NCI-H748 (cell line): ENCODE data around the gene DDN.
A peak's percentile ranks its signal among the peaks of the same experiment; 100 is the strongest.

Experiments used
- DNase-seq: peaks from one replicate; lab custom pipeline; 2025; ENCODE audit not compliant: unreplicated experiment; lab: John Stamatoyannopoulos, UW

DDN gene

DNA sequence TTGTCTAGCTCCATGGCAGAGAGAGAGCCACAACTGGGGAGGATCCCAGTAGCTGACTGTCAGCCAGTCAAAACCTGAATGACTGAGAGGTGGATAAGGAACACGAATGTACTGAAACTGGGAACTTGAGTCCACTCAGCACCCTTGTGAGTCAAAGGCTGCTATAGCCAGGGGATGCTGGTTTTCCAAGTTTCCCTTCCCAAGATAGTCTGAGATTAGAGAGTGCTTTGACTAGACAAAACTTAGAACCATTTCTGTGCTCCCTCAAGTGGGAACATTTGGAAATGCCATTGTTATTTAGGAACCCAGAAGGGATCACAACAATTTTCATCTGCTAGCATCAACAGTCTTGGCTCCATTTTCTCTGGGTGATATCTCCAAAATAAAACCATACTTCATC is 15.4 kb upstream of the DDN start:
- no peak for DNase-seq

DNA sequence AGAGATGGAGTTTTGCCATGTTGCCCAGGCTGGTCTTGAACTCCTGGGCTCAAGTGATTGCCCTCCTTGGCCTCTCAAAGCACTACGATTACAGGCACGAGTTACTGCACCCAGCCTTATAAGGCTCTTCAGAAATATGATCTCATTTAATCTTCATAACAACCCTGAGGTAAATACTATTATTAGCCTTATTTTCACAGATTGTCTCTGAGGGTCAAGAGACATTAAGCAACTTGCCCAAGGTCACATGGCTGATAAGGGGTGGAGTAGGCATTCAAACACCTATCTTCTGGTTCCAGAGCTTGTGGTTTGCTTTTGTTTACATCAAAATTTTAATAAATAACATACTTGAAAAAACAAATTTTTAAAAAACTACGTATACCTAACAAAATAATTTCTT is 14.3 kb upstream of the DDN start:
- no peak for DNase-seq

DNA sequence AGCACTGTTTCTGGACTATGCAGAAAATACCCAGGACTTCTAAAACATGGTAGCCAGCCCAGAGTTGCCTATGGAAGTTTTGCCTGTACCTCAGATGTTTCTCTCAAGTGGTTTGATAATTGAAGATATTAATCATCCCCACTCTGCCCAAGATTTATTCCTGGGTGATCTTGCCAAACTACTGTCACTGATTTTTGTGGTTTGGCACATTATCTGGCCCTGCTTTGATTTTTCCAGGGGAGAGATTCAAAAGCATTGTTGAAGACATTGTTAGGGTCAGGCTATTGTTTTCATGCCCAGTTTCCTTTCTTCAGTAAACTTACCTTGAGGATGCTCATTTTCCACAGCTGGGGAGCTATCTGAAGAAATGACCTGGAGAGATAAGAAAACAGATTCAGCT is 13.6 kb upstream of the DDN start:
- no peak for DNase-seq

DNA sequence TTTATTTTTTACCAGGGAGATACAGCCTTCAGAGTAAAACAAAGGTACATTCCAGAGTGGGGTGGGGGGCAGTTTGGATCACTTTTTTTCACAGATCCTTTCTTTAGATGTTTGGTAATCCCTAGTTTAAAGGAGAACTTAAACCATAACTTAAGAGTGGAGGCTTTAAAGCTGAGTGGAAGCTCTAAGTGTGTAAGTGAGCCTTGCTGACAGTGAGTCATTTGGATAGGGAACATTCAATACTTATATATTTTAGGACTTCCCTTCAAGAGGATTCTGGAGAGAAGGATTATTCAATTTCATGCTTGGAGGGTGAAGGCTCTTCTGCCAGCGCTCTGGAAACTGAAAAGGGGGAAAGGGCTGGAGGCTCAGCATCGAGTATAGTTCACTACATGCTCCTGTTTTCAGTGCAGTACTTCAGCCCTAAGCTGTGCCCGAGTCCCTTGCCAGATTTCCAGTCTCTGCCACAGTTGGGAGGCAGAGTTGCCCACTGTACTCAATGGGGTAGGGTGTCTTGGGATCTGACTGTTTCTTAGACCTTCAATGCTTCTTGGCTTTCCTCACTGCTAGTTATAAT is 11.0 kb upstream of the DDN start:
- no peak for DNase-seq

DNA sequence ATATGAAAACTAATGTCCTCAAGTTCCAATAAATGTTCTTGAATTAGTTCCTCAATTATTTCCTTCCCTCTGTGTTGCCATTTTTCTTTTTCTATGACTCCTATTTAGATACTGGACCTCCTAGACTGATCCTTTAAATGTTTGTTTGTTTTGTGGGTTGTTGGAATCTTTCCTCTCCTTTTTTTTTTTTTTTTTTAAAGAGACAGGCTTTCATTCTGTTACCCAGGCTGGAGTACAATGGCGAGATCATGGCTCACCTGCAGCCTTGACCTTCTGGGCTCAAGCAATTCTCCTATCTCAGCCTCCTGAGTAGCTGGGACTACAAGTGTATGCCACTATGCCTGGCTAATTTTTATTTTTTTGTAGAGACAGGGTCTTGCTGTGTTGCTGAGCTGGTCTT is 9.8 kb upstream of the DDN start:
- no peak for DNase-seq

DNA sequence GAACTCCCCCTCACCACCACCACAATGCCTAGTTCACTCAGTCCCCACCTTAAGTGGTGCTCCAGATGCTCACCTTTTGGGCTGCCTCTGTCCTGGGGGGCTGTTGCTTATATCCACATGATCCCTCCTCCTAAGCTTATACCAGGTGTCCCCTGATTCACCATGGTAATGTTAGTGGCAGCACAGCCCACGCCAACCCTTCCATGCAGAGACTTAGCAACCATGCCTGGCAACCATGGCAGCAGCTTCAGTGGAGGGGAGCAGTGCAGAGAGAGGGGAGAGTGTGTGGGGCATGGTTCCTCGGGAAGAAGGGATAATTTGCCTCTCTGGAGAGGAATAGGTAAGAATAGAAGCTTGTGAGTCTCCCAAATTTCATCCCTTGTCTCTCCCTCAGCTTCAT is 1.2 kb upstream of the DDN start:
- peak; percentile 25 for DNase-seq

DNA sequence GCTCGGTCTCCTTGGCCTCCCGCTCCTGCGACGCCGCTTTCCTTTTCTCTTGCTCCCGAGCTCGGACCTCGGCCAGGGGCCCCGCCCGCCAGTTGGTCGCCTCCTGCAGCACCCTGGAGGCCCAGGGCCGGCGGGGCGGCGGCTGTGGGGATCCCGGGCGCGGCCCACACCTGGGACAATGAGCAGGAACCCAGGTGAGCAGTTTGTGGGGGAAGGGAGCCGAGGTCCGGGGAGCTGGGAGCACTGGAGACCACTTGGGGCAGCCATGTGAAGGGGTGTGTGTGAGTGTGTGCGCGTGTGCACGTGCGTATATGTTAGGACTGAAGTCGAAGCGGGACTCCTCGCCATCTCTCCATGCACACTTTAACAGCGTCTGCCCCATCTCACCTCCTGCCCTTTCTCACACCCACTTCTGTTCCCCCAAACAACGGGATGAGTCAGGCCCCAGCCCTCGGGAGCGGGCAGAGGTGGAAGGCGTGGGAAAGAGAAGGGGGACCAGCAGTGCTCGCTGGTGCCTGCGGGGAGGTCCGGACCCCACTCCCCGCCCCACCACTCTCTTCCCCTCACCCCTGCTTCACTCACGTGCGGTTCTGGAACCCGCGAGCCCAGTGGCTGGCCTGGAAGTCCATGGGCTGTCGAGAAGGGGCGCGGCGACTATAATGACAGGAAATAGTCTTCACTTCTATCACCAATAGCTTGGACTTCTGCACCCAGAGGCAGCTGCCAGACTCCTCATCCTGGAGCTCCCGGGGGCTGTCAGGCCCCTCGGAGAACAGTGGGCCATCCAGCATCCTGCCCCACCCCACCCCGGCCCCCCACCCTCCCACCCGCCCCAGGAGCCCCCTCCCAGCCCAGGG is 450 bp downstream of the DDN start:
- peak; percentile 60 for DNase-seq

DNA sequence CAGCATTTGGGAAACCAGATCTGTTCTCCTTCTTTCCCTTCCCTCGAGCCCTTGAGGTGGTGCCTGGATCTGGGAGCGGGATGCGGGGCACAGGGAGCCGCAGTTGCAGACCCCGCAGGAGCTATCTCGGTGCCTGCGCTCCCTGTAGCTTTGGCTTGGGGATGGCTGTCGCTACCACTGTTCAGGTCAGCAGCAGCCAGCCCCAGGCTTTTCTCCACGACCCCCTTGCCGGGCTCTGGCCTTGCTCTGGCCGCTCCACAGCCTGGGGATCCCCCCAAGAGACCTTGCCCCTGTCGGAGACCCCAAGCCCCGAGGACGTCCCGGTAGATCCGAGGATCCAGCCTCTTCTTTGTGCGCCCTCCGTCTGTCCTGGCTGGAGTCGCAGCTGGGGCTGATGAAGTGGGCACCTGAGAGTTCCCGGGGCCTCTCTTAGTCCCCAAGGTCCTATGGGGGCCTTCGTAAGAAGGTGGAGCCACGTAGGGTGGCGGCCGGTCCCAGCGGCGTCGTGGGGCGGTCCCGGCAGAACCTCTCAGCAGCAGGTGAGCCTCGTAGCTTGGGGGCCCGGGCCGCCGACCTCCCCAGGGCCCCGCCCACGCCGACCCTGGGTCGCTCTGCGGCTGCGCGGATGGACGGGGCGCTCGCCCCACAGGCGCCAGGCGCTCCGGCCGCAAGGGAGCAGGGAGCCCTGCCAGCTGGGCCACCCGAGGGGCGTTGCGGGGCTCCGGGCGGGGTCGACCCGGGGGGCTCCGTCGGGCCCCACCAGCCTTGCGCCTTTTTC is 1.3 kb downstream of the DDN start:
- DNase-seq, result peak; percentile 54

DNA sequence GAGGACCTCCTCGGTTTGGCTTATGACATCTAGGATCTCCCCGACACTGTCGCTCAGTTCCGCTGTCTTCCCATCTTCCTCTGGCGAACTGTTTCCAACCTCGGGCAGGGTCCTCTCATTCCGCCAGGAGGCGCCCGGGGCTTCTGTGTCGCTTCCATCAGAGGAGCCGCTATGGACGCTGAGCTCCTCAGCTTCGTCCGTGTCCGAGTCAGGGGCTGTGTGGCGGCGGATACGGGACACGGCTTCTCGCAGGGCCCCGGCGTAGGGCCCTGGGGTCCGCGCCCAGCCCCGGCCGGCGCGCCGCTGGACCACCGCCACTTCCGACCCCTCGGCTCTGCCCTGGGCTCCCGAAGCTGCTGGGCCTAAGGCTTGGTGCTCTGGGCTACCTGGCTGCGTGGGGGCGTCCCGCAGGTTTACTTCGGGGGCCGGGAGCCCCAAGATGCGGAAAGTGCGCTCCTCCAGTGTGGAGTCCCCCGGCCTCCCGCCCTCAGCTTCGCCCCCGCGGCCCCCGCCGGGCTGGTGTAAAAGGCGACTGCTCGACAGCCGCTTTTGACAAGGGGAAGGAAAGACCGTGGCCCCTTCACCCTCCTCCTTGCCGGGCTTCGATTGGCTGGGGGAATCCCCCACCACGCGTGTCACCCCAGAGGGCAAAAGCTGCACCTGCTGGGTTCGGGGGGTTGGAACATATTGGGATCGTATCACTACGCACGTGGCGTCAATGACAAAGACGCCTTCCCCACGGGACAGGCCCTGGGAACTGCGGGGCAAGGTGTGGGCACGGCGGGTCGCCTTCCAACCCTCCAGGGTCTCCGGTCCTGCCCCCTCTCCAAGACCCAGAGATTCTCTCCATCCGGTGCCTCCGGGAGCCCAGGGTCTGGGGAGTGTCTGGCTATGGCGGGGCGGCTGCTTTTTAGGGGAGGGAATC is 2.1 kb downstream of the DDN start:
- DNase-seq, result peak; percentile 66

DNA sequence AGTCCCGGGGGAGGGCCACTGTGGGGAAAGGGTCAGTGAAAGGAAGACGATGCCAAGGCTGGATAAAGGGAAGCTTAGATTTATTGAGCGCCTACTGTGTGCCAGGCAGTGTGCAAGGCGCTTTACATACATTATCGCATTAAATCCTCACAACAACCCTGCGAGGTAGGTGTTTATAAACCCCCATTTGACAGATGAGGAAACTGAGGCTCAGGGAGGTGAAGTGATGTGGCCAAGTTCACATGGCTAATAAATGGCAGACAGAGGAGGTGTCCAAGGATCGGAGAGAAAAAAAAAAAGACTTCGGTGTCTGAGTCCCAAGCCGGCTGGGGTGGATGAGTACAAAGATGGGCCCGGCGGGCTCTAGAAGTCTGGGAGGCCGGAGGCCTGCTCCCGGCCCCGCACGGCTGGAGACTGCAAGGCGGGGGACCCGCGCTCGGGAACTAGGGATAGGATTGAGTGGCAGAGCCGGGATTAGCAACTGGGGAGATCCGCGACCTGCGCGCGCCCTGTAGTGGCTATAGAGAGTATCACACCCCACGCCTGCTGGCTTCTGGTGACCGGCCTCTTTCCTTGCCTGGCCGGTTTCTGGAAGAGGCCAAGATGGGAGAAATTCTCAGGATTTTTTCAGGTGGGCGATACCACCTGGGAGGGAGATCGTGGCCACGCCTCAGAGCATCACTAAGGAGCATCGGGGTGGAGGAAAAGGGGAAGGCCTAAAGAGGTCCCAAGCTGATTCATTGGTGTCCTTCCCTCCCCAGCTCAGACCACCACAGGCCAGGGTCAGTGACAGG is 3.9 kb downstream of the DDN start:
- DNase-seq, result peak; percentile 85

DNA sequence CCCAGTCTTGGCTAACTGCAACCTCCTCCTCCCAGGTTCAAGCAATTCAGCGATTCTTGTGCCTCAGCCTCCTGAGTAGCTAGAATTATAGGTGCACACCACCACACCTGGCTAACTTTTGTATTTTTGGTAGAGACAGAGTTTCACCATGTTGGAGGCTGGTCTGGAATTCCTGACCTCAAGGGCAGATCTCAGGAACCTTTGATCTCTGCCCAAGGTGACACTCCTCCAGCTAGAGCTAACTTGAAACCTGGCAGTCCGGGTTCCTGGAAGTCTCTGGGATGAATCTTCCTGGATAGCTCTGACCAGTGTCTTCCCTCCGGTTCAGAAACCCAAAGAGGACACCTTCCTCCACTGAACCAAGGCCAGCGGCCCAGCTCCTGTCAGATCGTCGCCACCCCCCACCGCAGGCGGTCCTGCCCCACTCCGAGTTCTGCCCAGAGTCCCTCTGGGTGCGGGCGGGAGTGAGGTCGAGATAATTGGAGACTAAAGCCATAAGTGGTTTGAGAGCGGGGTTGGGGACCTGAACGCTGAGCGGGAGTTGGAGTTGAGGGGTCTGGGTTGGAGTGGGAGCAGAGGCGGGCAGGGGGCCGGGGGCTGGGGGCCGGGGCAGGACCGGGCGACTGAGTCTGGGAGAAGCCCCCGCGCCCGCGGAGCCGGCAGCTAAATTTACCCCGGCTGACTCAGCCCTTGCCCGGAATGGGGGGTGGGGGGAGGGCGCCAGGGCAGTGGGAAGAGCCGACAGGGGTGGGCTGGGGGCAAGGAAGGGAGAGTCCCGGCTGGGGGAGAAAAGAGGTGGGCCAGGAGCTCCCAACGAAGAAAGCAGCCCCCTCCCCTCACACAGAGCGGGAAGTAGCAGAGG is 4.7 kb downstream of the DDN start:
- no peak for DNase-seq

DNA sequence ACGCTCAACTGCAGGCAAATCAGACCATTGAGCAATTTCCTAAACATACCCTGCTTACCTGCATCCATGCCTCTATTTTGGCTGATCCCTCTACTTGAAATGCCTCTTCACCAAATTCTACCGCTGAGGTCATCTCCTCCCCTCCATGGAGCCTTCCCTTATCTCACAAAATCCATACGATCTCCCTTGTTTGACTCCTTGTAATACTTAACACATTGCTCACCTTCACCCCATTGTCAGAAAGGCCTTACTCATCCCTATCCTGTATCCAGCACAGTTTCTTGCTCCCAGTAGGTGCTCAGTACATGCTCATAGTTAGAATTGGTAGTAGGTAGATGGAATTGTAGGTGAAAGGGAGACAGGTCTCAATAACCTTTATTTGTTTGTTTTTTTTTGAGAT is 5.4 kb downstream of the DDN start:
- no peak for DNase-seq

DNA sequence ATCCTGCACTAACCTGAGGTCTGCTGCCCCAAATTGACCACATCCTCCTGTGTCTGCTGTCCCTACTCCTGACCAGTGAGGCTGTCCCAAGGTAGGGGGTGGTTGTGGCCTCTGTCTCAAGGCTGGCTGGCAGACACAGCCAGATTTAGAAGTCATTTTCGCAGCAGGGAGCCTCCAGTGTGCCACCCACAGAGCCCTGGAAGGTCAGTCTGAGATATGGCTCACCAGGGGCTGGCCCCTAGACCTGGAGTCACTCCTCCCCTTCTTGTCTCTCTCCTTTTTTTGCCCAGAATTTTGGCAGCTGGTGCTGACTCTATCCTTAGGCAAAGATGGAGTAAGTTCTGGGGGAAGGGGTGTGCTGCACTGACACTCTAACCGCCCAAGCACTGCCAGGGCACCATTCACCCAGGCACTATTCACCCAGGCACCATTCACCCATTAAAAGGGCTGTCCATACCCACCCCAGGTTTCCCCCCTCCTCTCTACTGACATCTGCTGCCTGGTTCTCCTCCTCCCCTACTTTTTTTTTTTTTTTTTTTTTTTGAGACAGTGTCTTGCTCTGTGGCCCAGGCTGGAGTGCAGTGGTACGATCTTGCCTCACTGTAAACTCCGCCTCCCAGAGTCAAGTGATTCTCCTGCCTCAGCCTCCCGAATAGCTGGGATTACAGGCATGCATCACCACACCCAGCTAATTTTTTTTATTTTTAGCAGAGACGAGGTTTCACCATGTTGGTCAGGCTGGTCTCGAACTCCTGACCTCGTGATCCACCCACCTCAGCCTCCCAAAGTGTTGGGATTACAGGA is 7.7 kb downstream of the DDN start:
- DNase-seq, result no peak

DNA sequence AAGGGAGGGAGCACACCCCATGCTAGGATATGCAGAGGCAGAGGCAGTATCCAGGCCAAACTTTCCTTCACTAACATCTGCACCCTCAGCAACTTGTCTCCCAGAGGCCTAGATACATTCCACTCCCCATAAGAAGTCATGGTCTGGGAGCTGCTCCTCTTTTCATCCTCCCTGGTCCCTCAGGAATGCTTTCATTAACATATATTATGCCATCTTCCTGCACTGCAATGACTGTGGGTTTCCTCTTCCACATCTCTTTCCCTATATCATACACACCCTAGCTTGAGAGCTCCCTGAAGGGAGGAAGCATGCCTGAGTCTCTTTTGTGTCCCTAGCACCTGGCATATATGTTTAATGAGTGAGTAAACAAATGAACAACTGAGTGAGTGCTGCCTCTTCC is 8.6 kb downstream of the DDN start:
- peak; percentile 88 for DNase-seq

DNA sequence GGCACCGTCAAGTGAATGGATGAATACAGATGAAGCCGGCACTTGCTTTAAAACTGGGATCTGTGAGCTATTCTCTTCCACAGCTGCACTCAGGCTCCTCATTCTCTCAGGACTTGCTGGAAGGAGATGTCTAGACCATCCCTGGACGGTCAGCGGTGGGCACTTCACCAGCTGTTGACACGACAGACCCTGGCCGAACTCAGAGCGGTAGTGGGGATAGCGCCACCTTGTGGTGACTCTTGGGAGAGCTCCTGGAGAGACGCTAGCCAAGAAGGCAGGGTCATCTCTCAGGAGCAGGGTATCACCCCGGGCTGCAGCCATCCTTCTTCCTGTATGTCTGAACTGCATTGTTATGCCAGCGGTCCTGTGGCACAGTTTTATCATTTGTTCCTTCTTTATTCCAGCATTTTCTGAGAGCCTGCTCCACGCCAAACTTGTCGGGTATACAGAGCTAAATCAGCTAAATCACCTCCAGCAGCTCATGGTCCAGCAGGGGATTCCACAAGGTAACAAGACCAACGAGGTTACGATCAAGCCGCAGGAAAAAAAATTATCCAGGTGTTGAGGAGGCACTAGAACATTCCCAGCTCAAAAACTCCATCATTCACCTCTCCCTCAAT is 11.0 kb downstream of the DDN start:
- peak; percentile 64 for DNase-seq

DNA sequence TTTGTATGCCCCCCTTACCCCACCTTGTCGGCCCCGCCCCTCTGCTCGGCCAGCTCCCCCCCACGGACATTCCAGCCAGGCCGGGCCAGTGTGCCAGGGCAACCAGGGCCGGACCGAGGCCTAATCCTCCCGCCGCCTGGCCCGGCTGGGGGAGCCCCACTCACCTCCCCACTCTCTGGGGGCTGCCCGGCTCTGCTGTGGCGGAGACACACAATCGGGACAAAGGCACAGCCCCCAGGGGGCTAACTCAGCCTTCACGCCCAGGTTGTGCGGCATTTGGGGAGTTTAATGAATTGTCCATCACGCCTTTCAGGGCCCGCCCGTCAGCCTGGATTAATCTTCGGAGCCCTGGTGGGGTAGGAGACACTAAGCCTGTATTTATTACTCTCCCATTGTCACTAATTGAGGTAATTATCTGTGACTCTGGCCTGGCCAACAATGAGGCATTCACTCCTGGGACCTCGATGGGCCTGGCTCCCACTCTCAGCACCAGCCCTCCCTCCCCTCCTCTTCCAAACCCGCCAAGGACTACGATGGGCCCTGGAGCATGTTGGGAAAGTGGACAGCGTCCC is 12.4 kb downstream of the DDN start:
- peak; percentile 92 for DNase-seq

DNA sequence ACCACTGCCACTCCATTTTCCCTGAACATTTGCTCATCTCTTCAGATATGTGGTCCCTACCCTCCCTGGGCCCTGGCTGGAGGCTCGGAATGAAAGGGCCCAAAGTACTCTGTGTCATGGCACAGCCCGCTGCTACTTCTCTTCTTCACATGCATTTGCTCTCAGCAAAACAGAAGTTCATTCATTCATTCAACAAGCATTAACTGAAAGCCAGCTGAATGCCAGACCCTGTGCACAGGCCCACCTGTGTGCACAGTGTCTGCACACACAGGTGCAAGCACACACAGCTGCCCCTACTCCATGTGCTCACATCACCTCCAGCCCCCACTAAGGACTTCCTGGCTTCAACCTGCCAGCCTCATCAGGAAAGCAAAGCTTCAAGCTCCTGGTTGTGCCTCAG is 13.3 kb downstream of the DDN start:
- peak; percentile 17 for DNase-seq

DNA sequence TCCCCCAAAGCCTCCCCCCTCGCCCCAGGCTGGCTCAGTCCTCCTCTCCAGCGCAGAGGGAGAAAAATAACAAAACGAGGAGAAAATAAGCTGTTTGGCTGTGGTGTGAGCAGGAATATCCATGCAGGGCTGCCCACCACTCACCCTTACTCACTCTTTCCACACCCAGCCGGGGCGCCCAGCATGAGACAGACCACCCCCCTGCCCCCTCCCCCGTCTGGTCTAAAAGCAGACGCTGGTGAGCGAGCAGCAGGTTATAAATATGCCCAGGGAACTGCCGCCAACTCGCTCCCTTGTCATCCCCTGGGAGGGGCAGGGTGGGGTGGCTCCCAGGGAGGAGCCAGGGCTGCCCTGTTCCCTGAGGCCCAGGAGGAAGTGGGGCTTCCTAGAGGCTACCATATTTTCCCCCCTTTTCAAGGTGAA is 13.7 kb downstream of the DDN start:
- DNase-seq, result no peak
